GM19452 (cell line): ENCODE results near the gene HMGN4.
A peak's percentile ranks its signal among the peaks of the same experiment; 100 is the strongest.

Experiments used
- ATAC-seq: cut with Tn5 transposase; IDR thresholded peaks from one replicate; pipeline ENCODE4 v1.9.1; 2021; ENCODE audit not compliant: unreplicated experiment

Gene HMGN4

DNA sequence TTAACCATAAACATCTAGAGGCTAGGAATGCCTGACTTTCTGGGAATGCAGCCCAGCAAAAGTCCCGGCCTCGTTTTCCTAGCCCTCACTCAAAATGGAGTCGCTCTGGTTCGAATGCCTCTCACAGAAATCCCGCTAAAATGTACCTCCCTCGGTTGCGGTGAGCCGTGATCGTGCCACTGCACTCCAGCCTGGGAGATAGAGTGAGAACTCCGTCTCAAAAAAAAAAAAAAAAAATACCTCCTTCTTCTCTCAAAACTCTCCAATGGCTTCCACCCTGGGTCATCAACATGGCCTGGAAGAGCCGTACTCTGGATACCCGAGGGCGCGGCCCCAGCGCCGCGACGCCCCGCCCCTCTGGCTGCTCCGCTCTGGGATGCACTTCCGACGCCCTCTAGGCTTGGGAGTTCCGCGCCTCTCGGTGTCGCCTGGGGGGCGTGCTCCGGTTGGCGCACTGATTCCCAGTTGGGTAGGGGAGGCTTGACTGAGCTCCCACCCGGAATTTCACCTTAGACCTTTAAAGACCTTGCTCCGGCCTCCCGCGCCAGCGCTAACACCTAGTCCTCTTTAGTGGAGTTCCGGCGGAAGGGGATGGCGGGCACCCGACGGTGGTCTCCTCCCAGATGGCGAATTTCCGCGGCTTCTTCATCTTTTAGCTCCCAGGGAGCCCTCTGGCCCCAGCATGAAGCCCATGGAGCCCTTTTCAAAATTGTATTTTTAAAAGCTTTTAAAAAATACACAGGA, 12.3 kb downstream of the HMGN4 start:
- ATAC-seq: no peak

DNA sequence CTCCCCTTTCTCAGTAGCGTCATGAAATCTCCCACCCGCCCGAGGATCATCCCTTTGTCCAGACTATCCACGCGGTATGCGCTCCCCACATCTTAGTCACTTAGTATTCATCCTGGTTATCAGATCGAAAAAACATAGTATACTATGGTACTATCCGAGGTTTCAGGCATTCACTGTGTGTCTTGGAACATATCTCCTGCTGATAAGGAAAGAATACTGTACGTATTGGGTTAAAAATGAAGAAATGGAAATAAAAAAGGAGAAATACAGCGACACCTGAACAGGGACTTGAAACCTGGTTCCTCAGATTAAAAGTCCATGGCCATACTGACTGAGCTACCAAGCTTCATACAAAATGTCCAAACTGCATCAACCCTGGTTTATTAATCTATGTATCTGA, 14.0 kb downstream of the HMGN4 start:
- ATAC-seq: no peak

DNA sequence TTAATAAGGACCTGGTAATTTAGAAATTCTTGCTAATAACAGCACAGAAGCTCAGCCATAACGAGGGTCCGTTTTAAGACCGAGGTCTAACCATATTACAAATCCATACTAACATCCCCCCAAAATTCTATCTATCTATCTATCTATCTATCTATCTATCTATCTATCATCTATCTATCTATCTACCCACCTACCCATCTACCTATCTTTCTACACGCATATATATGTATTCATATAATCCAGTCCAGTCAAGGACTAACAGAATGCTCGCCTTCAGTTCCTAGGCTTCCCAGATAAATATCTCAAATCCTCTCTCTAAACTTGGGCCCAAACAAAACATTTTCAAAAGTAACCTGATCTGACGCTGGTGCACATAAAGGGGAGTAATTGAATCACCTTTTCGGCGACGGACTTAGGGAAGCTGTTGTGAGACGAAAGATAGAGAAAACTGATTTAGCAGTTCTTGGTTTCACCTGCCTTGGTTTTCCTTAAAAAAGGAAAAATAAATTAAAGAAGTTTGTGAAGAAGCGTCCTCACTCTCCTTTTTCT, 14.5 kb downstream of the HMGN4 start:
- no peak for ATAC-seq

DNA sequence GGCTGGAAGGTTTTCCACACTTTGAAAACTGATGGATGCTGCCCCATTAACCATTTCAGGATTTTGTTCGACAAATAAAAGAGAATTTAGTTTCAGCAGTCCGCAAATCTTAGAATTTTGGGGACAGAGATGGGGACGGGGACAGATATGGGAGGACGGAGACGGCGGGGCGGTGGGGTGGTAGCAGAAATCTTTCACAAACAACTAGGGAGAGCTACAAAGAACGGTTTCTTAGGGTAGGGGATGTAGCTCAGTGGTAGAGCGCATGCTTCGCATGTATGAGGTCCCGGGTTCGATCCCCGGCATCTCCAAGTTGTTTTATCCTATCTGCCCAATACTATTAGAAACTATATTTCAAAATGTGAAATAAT, 15.1 kb downstream of the HMGN4 start:
- peak; percentile 28 for ATAC-seq

DNA sequence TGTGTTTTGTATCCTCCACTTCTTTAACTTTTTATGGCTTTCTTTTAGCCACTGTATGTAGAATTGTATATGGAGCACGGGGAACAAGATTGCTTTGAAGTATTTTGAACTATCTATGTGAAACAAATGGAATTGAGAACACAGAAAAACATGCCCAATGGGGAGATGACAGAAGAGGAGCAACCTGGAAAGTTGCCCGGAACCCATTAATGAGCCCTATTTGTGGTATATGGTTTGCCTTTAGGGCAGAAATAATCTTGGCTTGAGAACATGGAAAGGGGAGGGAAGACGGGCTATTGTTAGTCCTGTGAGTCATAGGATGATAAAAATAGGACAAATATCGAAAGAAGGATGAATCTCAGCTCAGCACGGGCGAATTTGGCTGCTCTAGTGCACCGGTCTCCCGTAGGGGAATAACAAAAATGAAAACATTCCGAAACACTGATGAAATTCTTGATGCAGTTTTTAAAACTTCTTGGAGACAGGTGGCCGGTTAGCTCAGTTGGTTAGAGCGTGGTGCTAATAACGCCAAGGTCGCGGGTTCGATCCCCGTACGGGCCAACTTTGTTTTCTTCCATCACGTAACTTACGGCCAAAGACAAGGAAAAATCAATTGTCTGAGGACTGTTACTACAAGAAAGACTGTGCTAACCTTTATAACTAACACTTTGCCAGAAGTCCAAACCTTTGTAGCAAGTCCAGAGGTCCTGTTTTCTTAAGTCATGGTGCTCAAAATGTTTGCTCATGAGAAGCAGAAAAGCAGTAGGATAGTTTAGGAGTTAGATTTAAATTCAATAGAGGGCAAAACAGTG, 15.7 kb downstream of the HMGN4 start:
- peak; percentile 33 for ATAC-seq

DNA sequence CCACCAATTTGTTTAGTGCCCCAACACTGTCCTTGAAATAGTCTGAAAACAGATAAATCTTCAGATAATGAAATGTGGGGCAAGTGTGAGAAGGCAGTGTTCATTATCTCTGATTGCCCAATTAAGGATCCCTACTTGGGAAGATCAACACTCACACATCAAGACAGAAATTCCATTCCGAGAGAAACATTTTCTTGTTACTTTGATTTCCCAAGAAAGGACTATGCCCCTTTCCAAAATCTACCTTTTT, 16.2 kb downstream of the HMGN4 start:
- ATAC-seq: no peak

DNA sequence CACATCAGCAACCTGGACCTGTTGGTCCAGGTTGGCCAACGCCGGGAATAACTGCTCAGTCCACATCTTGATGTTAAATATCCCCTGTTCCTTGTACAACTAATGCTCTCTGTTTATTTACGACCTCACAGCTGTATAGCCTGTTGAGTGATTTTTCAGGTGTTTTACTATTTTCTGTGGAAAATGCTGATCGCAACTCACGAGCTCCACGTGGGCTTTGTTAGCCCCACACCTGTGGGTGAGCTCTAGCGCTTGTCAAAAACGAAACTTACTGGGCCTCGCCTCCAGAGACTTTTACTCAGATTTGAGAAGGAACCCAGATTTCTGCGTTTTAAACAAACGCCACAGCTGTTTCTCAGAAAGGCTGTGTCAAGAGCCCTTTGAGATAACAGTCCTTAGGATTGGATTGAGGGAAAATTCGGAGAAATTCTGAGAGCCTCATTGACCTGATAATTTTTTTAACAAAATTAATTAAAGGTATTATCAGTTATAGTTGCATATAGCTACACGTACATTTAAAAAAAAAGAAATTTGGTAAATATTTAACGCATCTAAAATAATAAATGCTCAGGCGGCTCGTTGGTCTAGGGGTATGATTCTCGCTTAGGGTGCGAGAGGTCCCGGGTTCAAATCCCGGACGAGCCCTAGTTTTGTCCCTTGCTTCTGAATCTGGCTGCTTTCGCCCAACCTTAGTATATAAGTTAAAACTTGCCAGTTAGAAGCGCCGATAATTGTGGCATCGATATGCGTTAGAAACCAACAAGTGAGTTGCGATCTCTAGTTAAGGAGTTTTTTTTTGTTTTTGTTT, 16.7 kb downstream of the HMGN4 start:
- no peak for ATAC-seq

DNA sequence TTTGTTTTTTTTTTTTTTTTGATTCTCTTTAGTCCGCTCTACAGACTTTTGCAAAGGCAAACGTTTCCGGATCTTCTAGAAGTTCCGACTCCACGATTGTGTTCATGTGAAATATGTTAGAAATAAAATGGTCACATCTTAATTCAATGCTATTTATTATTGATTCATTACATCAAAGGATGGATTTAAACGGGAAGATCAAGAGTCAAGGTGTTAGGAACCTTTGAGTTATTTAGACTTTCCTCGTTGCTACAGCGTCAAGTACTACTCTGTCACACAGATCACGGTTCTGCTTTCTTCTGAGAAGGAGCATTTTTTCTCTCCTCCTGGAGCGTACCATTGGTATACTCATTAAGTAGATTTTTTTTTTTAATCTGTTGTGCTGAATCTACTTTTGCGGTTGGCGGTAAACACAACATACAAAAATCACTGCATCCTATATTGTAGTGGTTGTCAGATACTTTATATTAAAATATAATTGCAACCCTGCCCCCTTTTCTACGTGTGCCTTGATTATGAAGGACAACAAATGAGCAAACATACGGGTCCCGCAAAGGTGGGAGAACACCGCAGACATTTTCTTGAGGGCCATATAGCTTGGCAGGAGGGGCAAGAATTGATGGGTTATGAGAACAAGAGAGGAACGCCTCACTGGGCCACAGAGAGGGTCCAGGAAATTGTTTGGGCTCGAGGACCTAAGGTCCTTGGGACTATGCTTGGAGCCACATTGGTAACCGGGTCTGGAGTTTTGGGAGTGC, 17.5 kb downstream of the HMGN4 start:
- no peak for ATAC-seq

DNA sequence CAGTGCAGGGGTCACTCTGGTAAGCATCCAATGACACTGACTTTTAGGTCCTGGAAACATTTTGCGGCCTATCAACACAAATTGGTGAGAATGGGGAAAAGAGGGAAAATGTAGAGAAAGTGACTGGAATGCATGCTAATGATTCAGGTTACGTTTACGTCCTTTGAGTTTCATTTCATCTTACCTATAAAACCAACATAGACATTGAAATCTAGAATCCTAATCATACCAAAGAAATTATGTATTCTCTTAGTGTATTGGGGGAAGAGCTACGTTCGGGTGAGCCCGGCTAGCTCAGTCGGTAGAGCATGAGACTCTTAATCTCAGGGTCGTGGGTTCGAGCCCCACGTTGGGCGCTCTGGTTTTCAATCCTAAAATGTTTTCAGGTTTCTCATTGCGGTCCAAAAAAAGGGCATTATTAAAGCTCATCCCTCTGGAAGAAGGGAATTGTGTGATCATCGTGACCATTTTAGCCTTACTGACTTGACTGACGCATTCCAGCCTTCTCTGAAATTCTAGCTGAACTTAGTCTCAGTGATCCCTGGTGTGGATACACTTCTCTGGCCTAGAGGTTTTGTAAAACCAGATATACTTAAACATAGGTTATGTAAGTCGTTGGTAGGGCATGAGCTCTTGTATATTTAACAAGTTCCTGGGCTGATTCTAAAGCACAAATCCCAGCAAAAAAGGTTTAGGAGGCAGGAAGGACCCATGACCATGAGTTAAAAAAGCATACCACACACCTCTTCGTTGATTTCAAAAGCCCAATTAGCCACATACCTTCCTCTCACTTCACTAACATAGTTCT, 18.3 kb downstream of the HMGN4 start:
- ATAC-seq: no peak

DNA sequence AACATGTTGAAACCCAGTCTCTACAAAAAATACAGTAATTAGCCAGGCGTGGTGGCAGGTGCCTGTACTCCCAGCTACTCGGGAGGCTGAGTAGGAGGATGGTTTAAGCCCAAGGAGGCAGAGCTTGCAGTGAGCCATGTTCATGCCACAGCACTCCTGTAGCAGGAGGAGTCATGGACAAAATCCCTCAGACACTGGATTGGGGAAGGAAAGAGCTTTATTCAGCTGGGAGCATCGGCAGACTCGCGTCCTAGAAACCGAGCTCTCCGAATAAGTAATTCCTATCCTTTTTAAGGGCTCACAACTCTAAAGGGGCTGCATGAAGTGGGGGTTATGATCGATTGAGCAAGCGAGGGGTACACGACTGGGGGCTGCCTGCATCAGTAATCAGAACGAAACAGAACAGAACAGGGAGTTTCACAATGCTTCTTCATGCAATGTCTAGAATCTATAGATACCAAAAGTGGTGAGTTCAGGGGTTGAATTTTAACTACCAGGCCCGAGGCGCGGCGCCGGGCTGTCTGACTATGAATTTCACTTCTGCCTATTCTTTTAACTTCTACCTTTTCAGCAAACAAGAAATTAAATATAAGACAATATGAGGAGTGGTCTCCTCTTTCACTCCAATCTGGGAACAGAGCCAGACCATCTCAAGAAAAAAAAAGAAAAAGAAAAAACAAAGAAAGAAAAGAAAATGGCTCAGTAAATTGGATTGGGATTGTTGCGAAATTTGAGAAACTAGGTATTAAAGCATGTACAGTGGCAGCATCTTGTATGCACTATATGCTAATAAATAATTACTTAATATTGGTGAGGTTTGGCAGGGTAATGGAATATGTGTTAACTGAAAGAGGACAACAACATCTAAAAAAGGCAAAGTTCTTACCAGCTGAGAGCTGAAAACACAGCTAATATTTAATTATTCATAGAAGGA, 23.6 kb downstream of the HMGN4 start:
- no peak for ATAC-seq

DNA sequence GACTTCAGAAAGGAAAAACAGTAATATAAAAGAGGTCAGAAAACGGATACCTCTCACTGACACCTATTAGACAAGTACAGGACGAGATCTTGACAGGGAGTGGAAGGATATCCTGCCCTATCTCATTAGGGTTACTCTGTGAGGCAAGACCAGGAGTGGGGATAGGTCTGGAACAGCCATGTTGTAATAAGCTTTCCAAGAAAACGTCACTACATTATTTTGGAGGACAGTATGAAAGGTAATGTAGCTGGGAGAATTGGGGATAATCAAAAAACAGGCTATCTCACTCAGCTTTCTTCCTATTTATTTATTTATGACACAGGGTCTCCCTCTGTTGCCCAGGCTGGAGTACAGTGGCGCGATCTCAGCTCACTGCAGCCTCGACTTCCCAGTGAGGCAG, 25.3 kb downstream of the HMGN4 start:
- no peak for ATAC-seq

DNA sequence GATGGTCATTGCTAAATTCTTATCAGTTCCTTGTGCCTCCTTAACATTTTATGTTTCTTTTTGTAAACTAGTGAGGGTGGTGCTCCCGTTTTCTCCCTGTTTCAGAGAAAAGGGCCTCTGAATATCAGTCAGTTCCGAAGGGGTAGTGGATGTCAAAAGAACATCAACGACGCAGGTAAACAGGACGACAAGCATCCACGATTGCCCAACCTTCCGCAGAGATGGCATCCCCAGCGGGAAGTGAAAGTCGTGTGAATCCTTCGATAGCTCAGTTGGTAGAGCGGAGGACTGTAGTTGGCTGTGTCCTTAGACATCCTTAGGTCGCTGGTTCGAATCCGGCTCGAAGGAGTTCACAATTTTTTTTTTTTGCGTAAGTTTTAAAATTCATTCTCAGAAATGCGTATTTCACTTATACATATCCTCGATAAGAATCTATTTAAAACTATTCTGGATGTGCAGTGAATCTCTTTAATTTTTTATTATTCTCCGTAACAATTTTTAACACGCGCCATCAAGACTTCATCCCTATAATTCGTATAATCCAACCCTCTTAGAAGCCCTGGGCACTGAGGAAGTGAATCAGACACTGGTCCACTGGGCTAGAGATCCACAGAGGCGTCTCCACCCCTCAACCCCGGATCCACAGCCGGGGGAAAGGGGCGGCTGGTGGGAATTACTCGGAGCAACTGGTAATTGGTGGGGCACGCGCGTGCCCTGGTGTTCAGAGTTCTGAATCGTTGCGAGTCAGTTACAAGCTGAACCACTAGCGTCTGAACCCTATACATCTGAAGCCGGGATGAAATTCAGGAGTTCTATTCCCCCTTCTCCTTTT, 30.7 kb downstream of the HMGN4 start:
- peak; percentile 65 for ATAC-seq

DNA sequence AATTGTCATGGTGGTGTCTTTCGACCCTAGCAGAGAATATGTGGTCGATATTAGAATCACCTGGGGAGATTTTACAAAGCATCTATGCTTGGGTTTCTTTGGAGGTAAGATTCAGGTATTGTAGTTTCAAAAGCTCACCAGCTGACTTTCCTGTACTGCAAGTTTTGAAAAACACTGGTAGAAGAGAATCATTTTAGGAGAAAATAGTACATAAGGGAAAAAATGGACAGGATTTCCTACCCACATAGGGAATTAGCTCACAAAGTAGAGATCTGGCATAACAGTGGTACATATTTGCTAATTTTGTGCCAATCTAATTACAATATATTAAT, 31.2 kb downstream of the HMGN4 start:
- peak; percentile 10 for ATAC-seq

DNA sequence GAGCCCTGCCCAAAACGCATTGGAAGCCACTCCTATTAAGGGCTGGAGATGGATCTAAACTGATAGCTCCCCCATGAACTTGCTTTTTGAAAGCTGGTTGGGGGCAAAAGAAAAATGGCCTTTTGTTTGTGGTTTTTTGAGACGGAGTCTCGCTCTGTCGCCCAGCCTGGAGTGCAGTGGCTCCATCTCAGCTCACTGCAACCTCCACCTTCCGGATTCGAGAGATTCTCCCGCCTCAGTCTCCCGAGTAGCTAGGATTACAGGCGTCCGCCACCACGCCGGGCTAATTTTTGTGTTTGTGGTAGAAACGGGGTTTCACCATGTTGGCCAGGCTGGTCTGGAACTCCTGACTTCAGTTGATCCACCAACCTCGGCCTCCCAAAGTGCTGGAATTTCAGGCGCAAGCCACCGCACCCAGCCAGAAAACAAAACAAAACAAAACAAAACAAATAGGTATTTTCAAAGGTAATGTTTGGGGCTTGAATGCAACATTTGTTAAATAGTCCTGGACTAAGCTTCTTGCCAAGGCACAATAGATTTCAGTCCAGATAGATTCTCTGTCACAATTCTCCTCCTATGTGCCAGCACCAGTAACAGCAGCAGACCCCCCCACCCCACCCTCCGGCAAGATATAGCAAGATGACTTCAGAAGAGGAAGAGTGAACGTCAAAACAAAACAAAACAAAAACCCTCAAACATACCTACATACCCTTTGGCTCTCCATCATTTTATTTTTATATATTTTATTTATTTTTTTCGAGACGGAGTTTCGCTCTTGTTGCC, 32.1 kb downstream of the HMGN4 start:
- ATAC-seq: no peak

DNA sequence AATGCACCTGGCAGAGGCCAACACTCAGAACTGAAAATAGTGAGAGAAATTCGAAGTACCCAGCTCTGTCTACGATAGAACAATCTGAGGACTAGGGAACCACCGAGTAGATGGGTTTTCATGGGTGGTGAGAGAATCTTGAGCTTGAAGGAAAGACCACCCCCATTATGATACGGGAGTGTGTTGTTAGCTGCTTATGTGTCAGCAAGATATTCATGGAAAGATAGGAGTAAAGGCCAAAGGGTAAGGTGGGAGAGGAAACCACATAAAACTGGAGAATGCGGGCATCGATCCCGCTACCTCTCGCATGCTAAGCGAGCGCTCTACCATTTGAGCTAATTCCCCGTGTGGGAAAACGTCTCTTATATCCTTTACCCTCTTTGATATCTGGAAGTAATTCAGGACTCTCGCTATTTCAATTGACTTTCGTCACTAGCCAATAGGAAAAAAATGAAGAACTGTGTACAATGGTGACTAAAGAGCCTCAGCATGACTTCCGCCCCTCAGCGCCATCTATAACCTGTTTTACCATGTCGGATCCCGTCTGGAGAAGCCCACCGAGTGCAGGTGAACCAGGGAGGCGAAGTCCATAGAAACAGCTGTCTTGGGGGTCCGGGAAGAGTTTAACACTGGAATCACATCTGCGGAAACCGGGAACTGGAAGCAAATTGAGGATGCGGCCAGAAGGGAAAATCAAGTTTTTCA, 33.6 kb downstream of the HMGN4 start:
- no peak for ATAC-seq

DNA sequence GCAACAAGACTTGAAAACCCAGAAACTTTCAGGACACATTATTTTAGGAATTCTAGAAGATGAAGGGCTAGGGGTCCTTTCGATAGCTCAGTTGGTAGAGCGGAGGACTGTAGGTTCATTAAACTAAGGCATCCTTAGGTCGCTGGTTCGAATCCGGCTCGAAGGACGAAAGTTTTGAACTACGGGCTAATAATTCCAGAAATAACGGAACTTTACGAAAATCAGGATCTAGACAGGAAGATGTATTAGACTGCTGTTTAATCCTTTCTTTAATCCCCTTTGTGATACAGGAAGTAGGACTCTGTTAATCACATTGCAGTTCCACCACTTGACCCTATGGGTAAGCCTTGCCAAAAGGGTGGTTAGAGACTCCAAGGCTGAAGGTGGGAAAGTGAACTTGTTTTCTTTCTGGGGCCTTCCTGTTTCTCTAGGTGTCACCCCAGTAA, 37.4 kb downstream of the HMGN4 start:
- no peak for ATAC-seq

DNA sequence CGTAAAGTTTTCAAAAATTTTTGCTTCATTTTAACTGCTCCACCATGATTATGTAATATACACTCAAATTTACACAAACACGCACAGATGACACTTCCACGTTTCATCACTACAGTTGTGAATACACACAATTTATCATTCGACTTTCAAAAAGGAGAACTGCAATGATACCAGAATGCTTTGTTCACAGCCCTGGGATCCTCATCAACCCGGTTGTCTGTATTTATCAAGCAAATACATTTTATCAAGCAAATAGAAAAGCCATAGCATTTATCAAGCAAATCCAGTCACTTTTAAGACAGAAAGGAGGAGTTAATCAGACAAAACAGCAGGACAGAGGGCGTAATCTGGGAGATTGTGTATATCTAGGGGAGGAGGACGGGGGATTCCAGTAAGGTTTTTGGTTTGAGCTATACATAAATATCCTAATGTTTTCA, 38.3 kb downstream of the HMGN4 start:
- no peak for ATAC-seq
